Gastrocnemius medialis (tissue), 4 donors: ENCODE results near the gene ACLY. TPM values are rescaled to one million over a fixed set of nuclear protein-coding genes. Genes with fewer than 3 reads are reported as not detected.

ENCODE experiments used
- ATAC-seq, 2 donors: fragments of 150-250 bp; one replicate each; pipeline ENCODE4 v1.9.1; 2016
- DNase-seq, 2 donors: peaks; one replicate each; pipeline ENCODE4 v3.0.0-alpha.2; 2019
- H3K27ac ChIP-seq, 4 donors: fragments of 200-600 bp; sonication (generic); 1 replicate in 1 of 4; 2 replicates in 3 of 4; pipeline ENCODE4 v1.5.1; 2016 to 2018; ENCODE audit warnings: mild to moderate bottlenecking in 2 of 4, moderate library complexity in 1 of 4
- H3K27me3 ChIP-seq, 3 donors: fragments of 200-600 bp; sonication (generic) in 2 of 3; 1 replicate in 1 of 3; 2 replicates in 2 of 3; pipeline versions ENCODE4 v1.5.1 to v1.6.0; 2016 to 2019; ENCODE audit warnings: mild to moderate bottlenecking in 1 of 3, moderate library complexity in 1 of 3
- H3K36me3 ChIP-seq, 2 donors: fragments of 200-600 bp; sonication (generic) in 1 of 2; one replicate each; pipeline ENCODE4 v1.5.1; 2017 to 2018
- H3K4me1 ChIP-seq, 2 donors: fragments of 200-600 bp; sonication (generic) in 1 of 2; one replicate each; pipeline ENCODE4 v1.5.1; 2016 to 2017; ENCODE audit warnings: mild to moderate bottlenecking in 2 of 2
- H3K4me3 ChIP-seq, 4 donors: fragments of 200-600 bp; sonication (generic) in 3 of 4; 1 replicate in 1 of 4; 2 replicates in 3 of 4; pipeline ENCODE4 v1.5.1; 2016 to 2019; ENCODE audit warnings: mild to moderate bottlenecking in 2 of 4
- H3K9me3 ChIP-seq, 3 donors: fragments of 200-600 bp; sonication (generic) in 2 of 3; 1 replicate in 1 of 3; 2 replicates in 2 of 3; pipeline ENCODE4 v1.5.1; 2016 to 2019
- CTCF ChIP-seq, 5 experiments: fragments of 450-650 bp in 3 of 5; fragments of 200-600 bp in 2 of 5; sonication (generic) in 2 of 5; IDR thresholded peaks in 4 of 5; conservative IDR thresholded peaks in 1 of 5; 1 replicate in 4 of 5; 2 replicates in 1 of 5; pipeline ENCODE4 v1.5.1; 2016 to 2019; ENCODE audit warnings: antibody characterized with exemption in 5 of 5, mild to moderate bottlenecking in 3 of 5, moderate library complexity in 3 of 5
- POLR2A ChIP-seq, 2 donors: fragments of 450-650 bp; IDR thresholded peaks; one replicate each; pipeline ENCODE4 v1.6.1; 2017; ENCODE audit warnings: antibody characterized with exemption in 2 of 2, mild to moderate bottlenecking in 2 of 2, moderate library complexity in 2 of 2
- in situ Hi-C, 4 donors: fragments of 200-750 bp; cut with MboI; loops; one replicate each; pipeline versions ENCODE4 v1.15.0 to v1.8.0; 2017; ENCODE audit warnings: low sequenced_read_pairs in 4 of 4
- intact Hi-C: fragments of 100-400 bp; cut with DNase I; formaldehyde crosslinking; loops from one replicate; pipeline ENCODE4 v1.15.1; 2023; ENCODE audit warnings: low total_unique reads
- total RNA-seq, 4 donors: library from RNA; depleted of rRNA; stranded (reverse); fragments of >200 nt; gene quantifications; one replicate each; pipeline versions ENCODE4 v1.1.0 to v1.2.3, GENCODE V29; 2016

Gene ACLY
- total RNA-seq, 4 donors from 2014 or later = 20.8 to 35.0 (median 30.7) TPM

GRCh38 chr17:41822216-41823140 lies 96.3 kb downstream of the ACLY start:
- DNase-seq (no peak), ATAC-seq (no peak)
- H3K4me1 ChIP-seq = no peaks in the 10 kb centered on the region
- no peak overlapping the region for H3K27ac ChIP-seq
- intact Hi-C loops = no loop called here
- no peaks in the 10 kb centered on the region for H3K9me3 ChIP-seq
- H3K36me3 ChIP-seq = peaks cover 0 to 15% of the 10 kb centered on the region in 2 donors
- in situ Hi-C loops = no loop called here
- TF ChIP-seq CTCF (IDR thresholded peaks at IDR 0.05 in 4 of 5, conservative IDR thresholded peaks at IDR 0.05 in 1 of 5) (no peak), POLR2A (IDR thresholded peaks at IDR 0.05) (no peak)
- H3K4me3 ChIP-seq = no peak overlapping the region
- H3K27me3 ChIP-seq = no peaks in the 10 kb centered on the region

GRCh38 chr17:41821776-41822175 lies 97.0 kb downstream of the ACLY start:
- intact Hi-C loops = no loop called here
- H3K27ac ChIP-seq = no peak overlapping the region
- no peak overlapping the region for H3K4me3 ChIP-seq
- no peak for ATAC-seq
- peaks cover 0 to 8% of the 10 kb centered on the region in 2 donors for H3K36me3 ChIP-seq
- TF ChIP-seq CTCF (IDR thresholded peaks at IDR 0.05 in 4 of 5, conservative IDR thresholded peaks at IDR 0.05 in 1 of 5) (no peak), POLR2A (IDR thresholded peaks at IDR 0.05) (no peak)
- in situ Hi-C loops = no loop called here
- no peaks in the 10 kb centered on the region for H3K9me3 ChIP-seq
- H3K27me3 ChIP-seq = no peaks in the 10 kb centered on the region
- DNase-seq = no peak
- H3K4me1 ChIP-seq = no peaks in the 10 kb centered on the region

GRCh38 chr17:41818024-41818423 lies 100.7 kb downstream of the ACLY start:
- H3K27me3 ChIP-seq = no peaks in the 10 kb centered on the region
- no peak for DNase-seq
- no peak overlapping the region for H3K27ac ChIP-seq
- no peak for TF ChIP-seq CTCF (IDR thresholded peaks at IDR 0.05 in 4 of 5, conservative IDR thresholded peaks at IDR 0.05 in 1 of 5)
- no peak for TF ChIP-seq POLR2A (IDR thresholded peaks at IDR 0.05)
- no peaks in the 10 kb centered on the region for H3K36me3 ChIP-seq
- intact Hi-C loops = no loop called here
- in situ Hi-C loops = no loop called here
- no peak for ATAC-seq
- no peak overlapping the region for H3K4me3 ChIP-seq
- H3K4me1 ChIP-seq = no peaks in the 10 kb centered on the region
- no peaks in the 10 kb centered on the region for H3K9me3 ChIP-seq

Other genes with a start within 250 kb of the ACLY start
- 100 to 1,000 TPM; 222 to 842 (median 375) TPM for gene EIF1, start 230.1 kb downstream of the ACLY start, total RNA-seq
- gene GAST, start 206.6 kb downstream of the ACLY start, total RNA-seq = not detected
- under 1 TPM in 1 of 4 donors, not detected in 3; 0.22 TPM for gene HAP1, start 184.3 kb downstream of the ACLY start, total RNA-seq
- gene JUP, start 132.2 kb downstream of the ACLY start, total RNA-seq = 100 to 1,000 TPM in 3 of 4 donors, 10 to 100 TPM in 1; 88.8 to 135 (median 113) TPM
- 1 to 10 TPM; 1.8 to 4.0 (median 2.9) TPM for gene P3H4, start 107.0 kb downstream of the ACLY start, total RNA-seq
- 10 to 100 TPM in 2 of 4 donors, 1 to 10 TPM in 2; 7.0 to 12.9 (median 9.7) TPM for gene FKBP10, start 105.9 kb downstream of the ACLY start, total RNA-seq
- gene NT5C3B, start 82.7 kb downstream of the ACLY start, total RNA-seq = 10 to 100 TPM; 13.8 to 27.6 (median 23.1) TPM
- gene KLHL10, start 81.1 kb downstream of the ACLY start, total RNA-seq = under 1 TPM in 1 of 4 donors, not detected in 3; 0.31 TPM
- gene KLHL11, start 53.5 kb downstream of the ACLY start, total RNA-seq = 1 to 10 TPM; 2.2 to 4.7 (median 3.8) TPM
- 1 to 10 TPM in 1 of 4 donors, under 1 TPM in 2, not detected in 1; 0.13 to 1.3 (median 0.20) TPM for gene ODAD4, start 11.7 kb upstream of the ACLY start, total RNA-seq
- gene CNP, start 47.8 kb upstream of the ACLY start, total RNA-seq = 10 to 100 TPM; 15.1 to 26.2 (median 20.4) TPM
- 10 to 100 TPM; 64.4 to 78.9 (median 66.4) TPM for gene DNAJC7, start 98.5 kb upstream of the ACLY start, total RNA-seq
- gene NKIRAS2, start 101.1 kb upstream of the ACLY start, total RNA-seq = 10 to 100 TPM; 48.8 to 77.0 (median 63.4) TPM
- under 1 TPM; 0.13 to 0.86 (median 0.38) TPM for gene C17orf113, start 131.7 kb upstream of the ACLY start, total RNA-seq
- gene ZNF385C, start 179.5 kb upstream of the ACLY start, total RNA-seq = under 1 TPM in 2 of 4 donors, not detected in 2; 0.26 to 0.78 TPM
- 1 to 10 TPM; 1.1 to 4.4 (median 3.1) TPM for gene DHX58, start 193.8 kb upstream of the ACLY start, total RNA-seq
- gene KAT2A, start 202.4 kb upstream of the ACLY start, total RNA-seq = 10 to 100 TPM in 1 of 4 donors, 1 to 10 TPM in 3; 1.8 to 15.0 (median 6.3) TPM
- gene HSPB9, start 203.9 kb upstream of the ACLY start, total RNA-seq = not detected
- 10 to 100 TPM; 33.0 to 42.5 (median 37.6) TPM for gene RAB5C, start 236.0 kb upstream of the ACLY start, total RNA-seq